Adrenal gland (tissue), 19 donors: ENCODE data around the gene SIRT6. TPM values are rescaled to one million over a fixed set of nuclear protein-coding genes. Genes with fewer than 3 reads are reported as not detected.
"Not testable (repeated sequence)": the region's sequence is repeated elsewhere in the genome, so short reads cannot be mapped to it uniquely, and the experiment has no call there.

Experiments used
- DNase-seq, 7 donors: peaks; one replicate each; pipeline ENCODE4 v3.0.0-alpha.2; 2019 to 2020
- H3K27ac ChIP-seq, 5 donors: fragments of 200-600 bp; sonication (generic) in 4 of 5; 1 replicate in 3 of 5; 2 replicates in 2 of 5; pipeline versions ENCODE4 v1.5.1 to v1.8.0; 2016 to 2020; ENCODE audit warnings: mild to moderate bottlenecking in 1 of 5
- H3K27me3 ChIP-seq: fragments of 200-600 bp; 2 replicates; pipeline ENCODE4 v1.8.0; 2021
- H3K36me3 ChIP-seq, 2 donors: fragments of 200-600 bp; replicated peaks in 1 of 2; 1 replicate in 1 of 2; 2 replicates in 1 of 2; pipeline versions ENCODE4 v1.5.1 to v1.8.0; 2018 to 2022
- H3K4me1 ChIP-seq, 2 donors: fragments of 200-600 bp; replicated peaks in 1 of 2; 1 replicate in 1 of 2; 2 replicates in 1 of 2; pipeline versions ENCODE4 v1.5.1 to v1.8.0; 2018 to 2021
- H3K4me3 ChIP-seq, 4 donors: fragments of 200-600 bp; sonication (generic) in 3 of 4; one replicate each; pipeline ENCODE4 v1.5.1; 2016 to 2018
- H3K9me3 ChIP-seq, 3 donors: fragments of 200-600 bp; sonication (generic) in 1 of 3; replicated peaks in 1 of 3; 1 replicate in 2 of 3; 2 replicates in 1 of 3; pipeline versions ENCODE4 v1.5.1 to v1.8.0; 2016 to 2021
- POLR2A ChIP-seq, 2 donors: fragments of 450-650 bp; IDR thresholded peaks; one replicate each; pipeline ENCODE4 v1.6.1; 2017; ENCODE audit warnings: antibody characterized with exemption in 2 of 2, mild to moderate bottlenecking in 2 of 2, moderate library complexity in 1 of 2
- WGBS, 4 donors: extraction: QIAGEN DNeasy Blood & Tissue Kit in 2 of 4; methylation state at CpG; one replicate each; pipeline versions ENCODE4 v1.1.5 to v1.1.7; 2013 to 2017; 5-methylcytosine and 5-hydroxymethylcytosine counted together
- intact Hi-C, 2 donors: fragments of 100-400 bp; cut with DNase I; formaldehyde crosslinking; loops; one replicate each; pipeline versions ENCODE4 v1.14.1 to v1.15.0; 2022 to 2023
- long read RNA-seq, 10 donors: library from polyadenylated mRNA in 3 of 10; unstranded in 2 of 10; stranded (forward) in 1 of 10; transcript quantifications; one replicate each; pipeline ENCODE4 v2.0.0 and lab custom pipeline, GENCODE V29; 2021 to 2026
- polyA plus RNA-seq, 3 donors: library from polyadenylated mRNA; stranded (reverse); fragments of 200-250 nt in 2 of 3; fragments of 350-450 nt in 1 of 3; fragmentation: Illumina TruSeq in 1 of 3; extraction: RNeasy Lipid Tissue Mini Kit (QIAGEN cat#74804) in 1 of 3; gene quantifications; one replicate each; pipeline ENCODE4 v1.2.3, GENCODE V29; 2013 to 2014
- total RNA-seq, 9 donors: library from RNA; depleted of rRNA in 4 of 9; stranded (reverse); fragments of >200 nt in 4 of 9; fragments of 120-200 nt in 1 of 9; fragmentation: NEBNext Ultra II Directional in 1 of 9; extraction: Animal tissue kit (Norgen Biotek cat#: 25700) in 1 of 9; gene quantifications; one replicate each; pipeline versions ENCODE4 v1.1.0 to v1.2.4, GENCODE V29; 2013 to 2023
- TF ChIP-seq, protein P1 (sequence below), 6 experiments: fragments of 450-650 bp in 4 of 6; fragments of 200-600 bp in 2 of 6; sonication (generic) in 1 of 6; IDR thresholded peaks; 1 replicate in 5 of 6; 2 replicates in 1 of 6; pipeline versions ENCODE4 v1.5.1 to v1.8.0; 2016 to 2021; ENCODE audit warnings: antibody characterized with exemption in 6 of 6, mild to moderate bottlenecking in 2 of 6, moderate library complexity in 1 of 6
- donor health status: healthy with polysubstance abuse.
- donor health status: Bipolar disorder and iron deficiency.
- donor health status: DM: yes; HTN: yes; CAD: no.
- donor health status: DM: no; HTN: no; CAD: no.
- donor health status: DM: no; HTN: no; CAD: no.
- donor health status: DM: yes; HTN: yes; CAD: no.

Gene SIRT6
- total RNA-seq (10 to 100 TPM in 8 of 9 donors, 1 to 10 TPM in 1; 7.8 to 39.2 (median 21.9) TPM), polyA plus RNA-seq (10 to 100 TPM in 2 of 3 donors, 1 to 10 TPM in 1; 2.8 to 72.8 (median 53.7) TPM)
- long read RNA-seq, donor 1, partial matches to known transcripts = 0 of 6 reads
- long read RNA-seq, donor 1, other reads (novel, unspliced or antisense) = 0 of 6 reads
- long read RNA-seq, donor 2, partial matches to known transcripts = 0 of 1 reads
- long read RNA-seq, donor 2, other reads (novel, unspliced or antisense) = 0 of 1 reads
- long read RNA-seq, donor 3 = 0 reads
- long read RNA-seq, donor 4, partial matches to known transcripts = 0 of 8 reads
- long read RNA-seq, donor 4, other reads (novel, unspliced or antisense) = 3 of 8 reads
- long read RNA-seq, donor 5, transcript SIRT6-202 (8 exons, 1,641 nt) = major isoform, 11 of 17 reads
- long read RNA-seq, donor 5, partial matches to known transcripts = 0 of 17 reads
- long read RNA-seq, donor 5, other reads (novel, unspliced or antisense) = 5 of 17 reads
- long read RNA-seq, donor 6, partial matches to known transcripts = 0 of 6 reads
- long read RNA-seq, donor 6, other reads (novel, unspliced or antisense) = 2 of 6 reads
- long read RNA-seq, donor 7, partial matches to known transcripts = 0 of 3 reads
- long read RNA-seq, donor 7, other reads (novel, unspliced or antisense) = 0 of 3 reads
- long read RNA-seq, donor 8, partial matches to known transcripts = 0 of 5 reads
- long read RNA-seq, donor 8, other reads (novel, unspliced or antisense) = 0 of 5 reads
- long read RNA-seq, donor 9, partial matches to known transcripts = 0 of 2 reads
- long read RNA-seq, donor 9, other reads (novel, unspliced or antisense) = 0 of 2 reads
- long read RNA-seq, donor 10, partial matches to known transcripts = 0 of 1 reads
- long read RNA-seq, donor 10, other reads (novel, unspliced or antisense) = 0 of 1 reads

DNA sequence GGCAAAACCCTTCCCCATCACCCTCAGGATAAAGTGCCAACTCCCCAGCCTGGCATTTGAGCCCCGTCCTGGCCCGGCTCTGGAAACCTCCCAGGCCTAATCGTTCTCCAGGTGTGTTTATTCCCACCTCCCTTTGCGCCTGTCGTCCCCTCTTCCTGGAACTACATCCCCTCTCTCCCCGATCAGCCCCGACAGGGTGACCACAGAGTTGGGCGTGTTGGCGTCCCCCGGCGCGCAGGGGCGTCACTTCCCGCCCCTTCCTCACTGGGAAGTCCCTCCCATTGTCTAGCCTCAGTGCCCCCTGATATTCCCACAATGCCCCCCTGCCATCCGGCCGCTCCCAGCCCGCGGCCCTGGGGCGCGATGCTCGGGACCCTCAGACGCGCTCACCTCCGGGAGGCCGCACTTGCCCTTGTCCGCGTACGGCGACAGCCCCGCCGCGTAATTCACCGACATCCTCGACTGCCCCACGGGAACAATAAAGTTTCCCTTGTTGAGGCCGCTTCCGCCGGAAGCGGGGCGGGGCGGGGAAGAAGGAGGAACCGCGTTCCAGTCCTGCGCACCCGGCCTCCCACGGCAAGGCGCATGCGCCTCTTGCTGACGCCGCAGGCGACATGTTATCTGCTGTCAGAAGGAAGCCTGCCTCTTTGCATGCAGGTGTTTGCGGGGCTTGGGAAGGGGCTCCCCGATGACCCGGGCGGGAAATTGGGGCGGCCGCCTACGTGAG, at the start of gene SIRT6, which contains the start of gene ANKRD24:
SIRT6 (minus strand) TSS at position 480 of the 727 bp plus-strand sequence; CDS start at position 456, 24 bp downstream.
ANKRD24 (plus strand) TSS at position 606 of the 727 bp plus-strand sequence. CDS start 3,737 bp downstream, outside the sequence.
- TF ChIP-seq POLR2A (IDR thresholded peaks at IDR 0.05) = peak in 1 of 2 donors; percentile 58
- TF ChIP-seq, protein P1, sequence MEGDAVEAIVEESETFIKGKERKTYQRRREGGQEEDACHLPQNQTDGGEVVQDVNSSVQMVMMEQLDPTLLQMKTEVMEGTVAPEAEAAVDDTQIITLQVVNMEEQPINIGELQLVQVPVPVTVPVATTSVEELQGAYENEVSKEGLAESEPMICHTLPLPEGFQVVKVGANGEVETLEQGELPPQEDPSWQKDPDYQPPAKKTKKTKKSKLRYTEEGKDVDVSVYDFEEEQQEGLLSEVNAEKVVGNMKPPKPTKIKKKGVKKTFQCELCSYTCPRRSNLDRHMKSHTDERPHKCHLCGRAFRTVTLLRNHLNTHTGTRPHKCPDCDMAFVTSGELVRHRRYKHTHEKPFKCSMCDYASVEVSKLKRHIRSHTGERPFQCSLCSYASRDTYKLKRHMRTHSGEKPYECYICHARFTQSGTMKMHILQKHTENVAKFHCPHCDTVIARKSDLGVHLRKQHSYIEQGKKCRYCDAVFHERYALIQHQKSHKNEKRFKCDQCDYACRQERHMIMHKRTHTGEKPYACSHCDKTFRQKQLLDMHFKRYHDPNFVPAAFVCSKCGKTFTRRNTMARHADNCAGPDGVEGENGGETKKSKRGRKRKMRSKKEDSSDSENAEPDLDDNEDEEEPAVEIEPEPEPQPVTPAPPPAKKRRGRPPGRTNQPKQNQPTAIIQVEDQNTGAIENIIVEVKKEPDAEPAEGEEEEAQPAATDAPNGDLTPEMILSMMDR (IDR thresholded peaks at IDR 0.05) = no peak
- Histone ChIP-seq H3K4me3 (peak within 1 kb of the TSS; percentile 54 to 90 (median 70)), H3K4me1 (peaks cover 13 to 20% of the 10 kb centered on the region in 2 donors), H3K36me3 (peaks cover 0 to 25% of the 10 kb centered on the region in 2 donors), H3K9me3 (no peaks in the 10 kb centered on the region), H3K27me3 (no peaks in the 10 kb centered on the region), H3K27ac (peak within 1 kb of the TSS in 4 of 5 donors; percentile 51 to 86 (median 64))
- peak; percentile 94 to 98 (median 96) for DNase-seq
- intact Hi-C loops = no loop called here
- WGBS, 4 donors = 0 to 1% (median 1%) methylated on average over 13 to 58 of the region's 58 CpGs

DNA sequence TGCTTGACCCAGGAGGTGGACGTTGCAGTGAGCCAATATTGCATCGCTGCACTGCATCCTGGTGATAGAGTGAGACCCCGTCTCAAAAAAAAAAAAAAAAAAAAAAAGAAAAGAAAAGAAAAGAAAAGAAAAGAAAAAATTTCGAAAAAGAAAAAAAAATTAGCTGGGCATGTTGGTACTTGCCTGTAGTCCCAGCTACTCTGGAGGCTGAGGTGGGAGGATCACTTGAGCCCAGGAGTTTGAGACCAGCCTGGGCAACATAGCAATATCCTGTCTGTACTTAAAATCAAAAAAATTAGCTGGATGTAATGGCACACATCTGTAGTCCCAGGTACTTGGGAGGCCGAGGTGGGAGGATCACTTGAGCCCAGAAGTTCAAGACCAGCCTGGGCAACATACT, 49.8 kb upstream of the SIRT6 start:
- H3K9me3 ChIP-seq, H3K4me3 ChIP-seq, H3K4me1 ChIP-seq, DNase-seq, H3K36me3 ChIP-seq, H3K27ac ChIP-seq, intact Hi-C loops: not testable (repeated sequence)
- 74 to 87% (median 80%) methylated on average over 4 to 5 of the region's 5 CpGs for WGBS, 4 donors
- peaks cover 11% of the 10 kb centered on the region for H3K27me3 ChIP-seq

DNA sequence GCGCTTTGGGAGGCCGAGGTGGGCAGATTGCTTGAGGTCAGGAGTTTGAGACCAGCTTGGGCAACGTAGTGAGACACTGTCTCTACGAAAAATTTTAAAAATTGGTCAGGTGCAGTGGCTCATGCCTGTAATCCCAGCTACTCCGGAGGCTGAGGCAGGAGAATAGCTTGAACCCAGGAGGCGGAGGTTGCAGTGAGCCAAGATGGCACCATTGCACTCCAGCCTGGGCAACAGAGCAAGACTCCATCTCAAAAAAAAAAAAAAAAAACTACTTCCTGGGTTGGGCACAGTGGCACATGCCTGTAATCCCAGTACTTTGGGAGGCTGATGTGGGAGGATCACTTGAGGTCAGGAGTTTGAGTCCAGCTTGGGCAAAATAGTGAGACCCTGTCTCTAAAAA, 49.2 kb upstream of the SIRT6 start:
- DNase-seq, intact Hi-C loops, H3K27ac ChIP-seq, H3K4me1 ChIP-seq, H3K4me3 ChIP-seq, H3K36me3 ChIP-seq, H3K9me3 ChIP-seq: not testable (repeated sequence)
- whole genome bisulfite sequencing, 4 donors = 78 to 88% (median 83%) methylated on average over 4 to 6 of the region's 6 CpGs
- peaks cover 11% of the 10 kb centered on the region for H3K27me3 ChIP-seq

- H3K27ac ChIP-seq, H3K4me3 ChIP-seq, H3K9me3 ChIP-seq, H3K36me3 ChIP-seq, intact Hi-C loops, DNase-seq, H3K4me1 ChIP-seq: not testable (repeated sequence)
- peaks cover 11% of the 10 kb centered on the region for H3K27me3 ChIP-seq
- WGBS, 4 donors = 79 to 90% (median 84%) methylated on average over 5 to 6 of the region's 6 CpGs
Measured at GRCh38 chr19:4230237-4230636, 47.9 kb upstream of the SIRT6 start.

- Histone ChIP-seq H3K4me1 (no peaks in the 10 kb centered on the region), H3K36me3 (no peaks in the 10 kb centered on the region), H3K4me3 (no peak within 1 kb of the TSS), H3K9me3 (no peaks in the 10 kb centered on the region), H3K27ac (no peak within 1 kb of the TSS), H3K27me3 (peaks cover 11% of the 10 kb centered on the region)
- 9 to 14% (median 12%) methylated on average over 15 to 19 of the region's 19 CpGs for WGBS, 4 donors
- intact Hi-C loops = no loop called here
- no peak for TF ChIP-seq POLR2A (IDR thresholded peaks at IDR 0.05)
- TF ChIP-seq, protein P1 (IDR thresholded peaks at IDR 0.05) = no peak
- DNase-seq = peak in 4 of 7 donors; percentile 26 to 39 (median 35)
Measured at GRCh38 chr19:4229179-4229931, 47.0 kb upstream of the SIRT6 start, which contains the start of gene EBI3. Gene EBI3, plus strand, starts transcription at chr19:4229523. Its CDS starts 28 bp downstream, at chr19:4229551.
